Naive thymus-derived CD8-positive, alpha-beta T cell (primary cell): ENCODE data around the gene MLEC. TPM values are rescaled to one million over a fixed set of nuclear protein-coding genes. Genes with fewer than 3 reads are reported as not detected.

Source experiments
- ATAC-seq, 2 donors: fragments of 150-1000 bp; cut with Tn5 transposase in 1 of 2; sonication (Bioruptor Pico), chemical (Tn5 transposase) in 1 of 2; 1 replicate in 1 of 2; 2 replicates in 1 of 2; pipeline ENCODE4 v1.10.0; 2021; ENCODE audit warnings: mild to moderate bottlenecking in 2 of 2, moderate library complexity in 2 of 2
- POLR2A ChIA-PET: fragments of 350-600 bp; sonication (Branson Sonifier 250); formaldehyde crosslinking; loops from one replicate; lab custom pipeline; 2021; ENCODE audit warnings: antibody characterized with exemption; lab: Charles Lee
- DNase-seq, 10 donors: peaks; one replicate each; pipeline versions ENCODE4 v3.0.0 to v3.0.0-alpha.2; 2020 to 2022
- H3K27ac Mint-ChIP-seq, 10 donors: one replicate each; pipeline ENCODE4 v1.8.0; 2020 to 2022; ENCODE audit warnings: mild to moderate bottlenecking in 10 of 10, mixed read lengths in 10 of 10, moderate library complexity in 4 of 10, inconsistent platforms in 1 of 10
- H3K27me3 Mint-ChIP-seq, 5 donors: one replicate each; pipeline ENCODE4 v1.8.0; 2021 to 2022; ENCODE audit warnings: mixed read lengths in 5 of 5
- H3K36me3 Mint-ChIP-seq, 3 donors: one replicate each; pipeline ENCODE4 v1.8.0; 2020 to 2022; ENCODE audit warnings: mixed read lengths in 3 of 3, mild to moderate bottlenecking in 2 of 3, inconsistent platforms in 1 of 3
- H3K4me1 Mint-ChIP-seq, 4 donors: one replicate each; pipeline ENCODE4 v1.8.0; 2021 to 2022; ENCODE audit warnings: mixed read lengths in 4 of 4
- H3K4me3 Mint-ChIP-seq, 10 donors: one replicate each; pipeline ENCODE4 v1.8.0; 2020 to 2022; ENCODE audit warnings: mild to moderate bottlenecking in 10 of 10, mixed read lengths in 10 of 10, moderate library complexity in 6 of 10, inconsistent platforms in 1 of 10
- H3K9me3 Mint-ChIP-seq, 9 donors: one replicate each; pipeline ENCODE4 v1.8.0; 2020 to 2022; ENCODE audit warnings: mixed read lengths in 9 of 9, mild to moderate bottlenecking in 3 of 9, inconsistent platforms in 1 of 9, moderate library complexity in 1 of 9
- polyA plus RNA-seq, 3 donors: library from polyadenylated mRNA; unstranded; fragments of 300-500 nt; fragmentation: Illumina TruSeq; gene quantifications; one replicate each; pipeline ENCODE4 v1.2.3, GENCODE V29; 2021
- total RNA-seq, 8 experiments: library from RNA in 2 of 8; stranded (reverse) in 2 of 8; gene quantifications; one replicate each; pipeline ENCODE4 v1.2.3 and lab custom pipeline; 2021 to 2026

MLEC gene
- total and polyA plus RNA-seq, 5 experiments from 2014 or later, result 32.7 to 44.6 (median 40.7) TPM

DNA sequence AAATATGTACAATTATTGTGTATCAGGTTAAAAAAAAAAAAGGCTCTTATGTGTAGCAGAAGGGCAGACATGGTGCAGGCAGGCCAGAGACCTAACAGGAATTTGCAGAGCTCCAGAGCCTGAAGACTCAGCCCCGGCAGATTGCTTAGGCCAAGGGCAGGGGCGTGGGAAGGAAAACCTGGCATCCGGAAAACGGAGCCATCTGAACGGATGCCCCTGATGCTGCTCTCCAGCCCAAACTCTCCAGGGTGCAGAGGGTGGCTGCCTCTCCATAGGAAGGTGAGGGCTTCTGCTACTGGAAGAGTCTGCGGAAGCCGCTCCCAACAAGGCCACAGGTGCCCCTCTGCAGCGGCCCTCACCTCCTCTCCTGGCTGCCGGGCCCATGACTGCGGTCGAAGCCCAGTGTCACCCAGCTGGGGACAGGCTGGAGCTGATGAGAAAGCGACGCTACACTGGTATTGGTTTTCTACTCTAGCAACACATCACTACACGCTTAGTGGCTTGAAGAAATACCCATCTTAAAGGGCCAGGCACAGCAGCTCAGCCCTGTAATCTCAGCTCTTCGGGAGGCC, 58.1 kb downstream of the MLEC start:
- no peak overlapping the region for H3K4me3 Mint-ChIP-seq
- H3K36me3 Mint-ChIP-seq, result no peaks in the 10 kb centered on the region
- peaks cover 0 to 5% (median 0%) of the 10 kb centered on the region in 4 donors for H3K4me1 Mint-ChIP-seq
- H3K9me3 Mint-ChIP-seq, result no peaks in the 10 kb centered on the region
- no peak overlapping the region for H3K27ac Mint-ChIP-seq
- POLR2A ChIA-PET, result no interaction called here
- DNase-seq (no peak), ATAC-seq (no peak)
- no peaks in the 10 kb centered on the region for H3K27me3 Mint-ChIP-seq

- H3K27me3 Mint-ChIP-seq, result peaks cover 0 to 10% (median 4%) of the 10 kb centered on the region in 5 donors
These were observed 61.3 kb downstream of the MLEC start for GRCh38 chr12:120748242-120748641.

DNA sequence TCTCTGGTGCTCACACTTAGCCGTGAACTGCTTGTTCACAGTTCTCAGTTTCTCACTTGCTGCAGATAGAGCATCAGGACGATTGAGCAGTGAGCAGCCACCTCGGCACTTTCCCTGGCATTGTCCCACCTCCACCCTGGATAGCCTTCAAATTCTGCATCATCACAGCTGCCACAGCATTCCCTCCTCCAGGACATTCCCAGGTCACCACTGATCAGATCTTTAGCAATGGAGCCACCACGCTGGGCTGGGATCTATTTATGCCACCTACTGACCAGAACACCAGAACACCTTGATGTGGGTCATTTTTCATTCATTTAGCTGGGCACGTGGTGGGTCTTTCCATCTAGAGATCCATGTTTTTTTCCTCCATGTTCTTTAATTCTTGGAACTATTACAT, 62.3 kb downstream of the MLEC start:
- Mint-ChIP-seq H3K36me3 (no peaks in the 10 kb centered on the region), H3K27me3 (peaks cover 0 to 10% (median 8%) of the 10 kb centered on the region in 5 donors), H3K4me1 (peaks cover 0 to 5% (median 0%) of the 10 kb centered on the region in 4 donors), H3K4me3 (no peak overlapping the region), H3K9me3 (peaks cover 0 to 4% (median 0%) of the 10 kb centered on the region in 9 donors), H3K27ac (no peak overlapping the region)
- no peak for ATAC-seq
- DNase-seq, result no peak
- POLR2A ChIA-PET, result interaction anchor here (0.7 kb wide), 1 partner anchor 92 kb away, joined by 3 read pairs; no protein-coding TSS in a partner anchor

More at GRCh38 chr12:120748242-120748641, 61.3 kb downstream of the MLEC start:
- Mint-ChIP-seq H3K36me3 (no peaks in the 10 kb centered on the region), H3K9me3 (no peaks in the 10 kb centered on the region), H3K27ac (no peak overlapping the region), H3K4me1 (peaks cover 0 to 5% (median 0%) of the 10 kb centered on the region in 4 donors), H3K4me3 (no peak overlapping the region)
- ATAC-seq (no peak), DNase-seq (no peak)
- POLR2A ChIA-PET, result no interaction called here

GRCh38 chr12:120750806-120751205, 63.9 kb downstream of the MLEC start:
- no peak for DNase-seq
- POLR2A ChIA-PET, result no interaction called here
- H3K36me3 Mint-ChIP-seq, result peaks cover 0 to 6% (median 2%) of the 10 kb centered on the region in 3 donors
- H3K27me3 Mint-ChIP-seq, result peaks cover 0 to 10% (median 8%) of the 10 kb centered on the region in 5 donors
- H3K27ac Mint-ChIP-seq, result no peak overlapping the region
- H3K9me3 Mint-ChIP-seq, result peaks cover 0 to 14% (median 6%) of the 10 kb centered on the region in 9 donors
- H3K4me1 Mint-ChIP-seq, result peaks cover 0 to 5% (median 0%) of the 10 kb centered on the region in 4 donors
- no peak for ATAC-seq
- H3K4me3 Mint-ChIP-seq, result no peak overlapping the region

DNA sequence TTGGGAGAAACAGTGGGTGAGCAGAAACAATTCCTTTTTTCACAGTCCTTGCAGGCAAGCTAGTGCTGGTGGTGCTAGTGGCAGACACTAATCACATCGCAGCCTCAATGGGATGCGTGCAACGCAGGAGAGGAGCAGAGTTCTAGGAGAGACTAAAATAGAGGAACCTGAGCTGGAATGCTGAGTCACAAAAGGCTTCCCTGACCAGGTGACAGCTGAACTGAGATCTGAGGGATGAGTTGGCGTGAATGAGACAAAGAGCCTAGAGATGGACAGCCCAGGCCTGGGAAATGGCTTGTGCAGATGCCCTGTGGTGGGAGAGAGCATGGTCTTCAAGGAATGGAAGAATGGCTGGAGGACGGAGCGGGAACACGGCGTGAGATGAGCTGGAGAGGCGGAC, 64.4 kb downstream of the MLEC start:
- peaks cover 0 to 5% (median 0%) of the 10 kb centered on the region in 4 donors for H3K4me1 Mint-ChIP-seq
- H3K27ac Mint-ChIP-seq, result no peak overlapping the region
- H3K9me3 Mint-ChIP-seq, result peaks cover 0 to 14% (median 6%) of the 10 kb centered on the region in 9 donors
- no peak for ATAC-seq
- peaks cover 0 to 6% (median 2%) of the 10 kb centered on the region in 3 donors for H3K36me3 Mint-ChIP-seq
- no peak overlapping the region for H3K4me3 Mint-ChIP-seq
- peaks cover 0 to 10% (median 8%) of the 10 kb centered on the region in 5 donors for H3K27me3 Mint-ChIP-seq
- POLR2A ChIA-PET, result no interaction called here
- DNase-seq, result no peak

Other genes starting within 250 kb of the MLEC start
- 100 to 1,000 TPM; 131 to 150 TPM for gene COX6A1, start 249.0 kb upstream of the MLEC start, total RNA-seq
- 100 to 1,000 TPM; 683 to 799 (median 722) TPM for gene COX6A1, start 249.0 kb upstream of the MLEC start, polyA plus RNA-seq
- 10 to 100 TPM; 21.9 to 25.3 TPM for gene TRIAP1, start 240.8 kb upstream of the MLEC start, total RNA-seq
- gene TRIAP1, start 240.8 kb upstream of the MLEC start, polyA plus RNA-seq, result 10 to 100 TPM; 54.1 to 65.2 (median 63.7) TPM
- 10 to 100 TPM; 24.1 to 28.0 TPM for gene GATC, start 240.7 kb upstream of the MLEC start, total RNA-seq
- gene GATC, start 240.7 kb upstream of the MLEC start, polyA plus RNA-seq, result 10 to 100 TPM; 14.6 to 19.2 (median 17.5) TPM
- 100 to 1,000 TPM; 157 to 164 TPM for gene SRSF9, start 217.4 kb upstream of the MLEC start, total RNA-seq
- 100 to 1,000 TPM; 181 to 198 (median 191) TPM for gene SRSF9, start 217.4 kb upstream of the MLEC start, polyA plus RNA-seq
- 10 to 100 TPM; 57.0 to 57.8 TPM for gene DYNLL1, start 191.0 kb upstream of the MLEC start, total RNA-seq
- 100 to 1,000 TPM; 156 to 192 (median 179) TPM for gene DYNLL1, start 191.0 kb upstream of the MLEC start, polyA plus RNA-seq
- 10 to 100 TPM; 24.5 to 25.2 TPM for gene COQ5, start 158.0 kb upstream of the MLEC start, total RNA-seq
- gene COQ5, start 158.0 kb upstream of the MLEC start, polyA plus RNA-seq, result 10 to 100 TPM; 32.8 to 49.1 (median 39.1) TPM
- 100 to 1,000 TPM; 246 to 247 TPM for gene RNF10, start 152.8 kb upstream of the MLEC start, total RNA-seq
- gene RNF10, start 152.8 kb upstream of the MLEC start, polyA plus RNA-seq, result 100 to 1,000 TPM in 1 of 3 donors, 10 to 100 TPM in 2; 84.3 to 119 (median 86.1) TPM
- 10 to 100 TPM; 68.7 to 75.7 TPM for gene POP5, start 105.7 kb upstream of the MLEC start, total RNA-seq
- 100 to 1,000 TPM; 121 to 126 (median 124) TPM for gene POP5, start 105.7 kb upstream of the MLEC start, polyA plus RNA-seq
- under 1 TPM in 1 of 2 experiments, not detected in 1; 0.34 TPM for gene CABP1, start 46.5 kb upstream of the MLEC start, total RNA-seq
- gene CABP1, start 46.5 kb upstream of the MLEC start, polyA plus RNA-seq, result not detected
- 10 to 100 TPM; 23.3 to 24.2 TPM for gene UNC119B, start 23.3 kb downstream of the MLEC start, total RNA-seq
- 10 to 100 TPM in 1 of 3 donors, 1 to 10 TPM in 2; 9.6 to 11.5 (median 9.7) TPM for gene UNC119B, start 23.3 kb downstream of the MLEC start, polyA plus RNA-seq
- 10 to 100 TPM; 14.7 to 15.6 TPM for gene ACADS, start 38.7 kb downstream of the MLEC start, total RNA-seq
- gene ACADS, start 38.7 kb downstream of the MLEC start, polyA plus RNA-seq, result 10 to 100 TPM; 17.7 to 25.7 (median 22.7) TPM
- gene SPPL3, start 217.2 kb downstream of the MLEC start, total RNA-seq, result 10 to 100 TPM; 54.0 to 56.2 TPM
- 10 to 100 TPM; 23.3 to 37.3 (median 23.9) TPM for gene SPPL3, start 217.2 kb downstream of the MLEC start, polyA plus RNA-seq